ENCODE measurements around the gene METTL17. TPM values are rescaled to one million over a fixed set of nuclear protein-coding genes. Genes with fewer than 3 reads are reported as not detected.
"Not testable (repeated sequence)": the region's sequence is repeated elsewhere in the genome, so short reads cannot be mapped to it uniquely, and the experiment has no call there.

Gene METTL17
- total RNA-seq, 1 experiment from 2014 or later = 98.1 TPM

DNA sequence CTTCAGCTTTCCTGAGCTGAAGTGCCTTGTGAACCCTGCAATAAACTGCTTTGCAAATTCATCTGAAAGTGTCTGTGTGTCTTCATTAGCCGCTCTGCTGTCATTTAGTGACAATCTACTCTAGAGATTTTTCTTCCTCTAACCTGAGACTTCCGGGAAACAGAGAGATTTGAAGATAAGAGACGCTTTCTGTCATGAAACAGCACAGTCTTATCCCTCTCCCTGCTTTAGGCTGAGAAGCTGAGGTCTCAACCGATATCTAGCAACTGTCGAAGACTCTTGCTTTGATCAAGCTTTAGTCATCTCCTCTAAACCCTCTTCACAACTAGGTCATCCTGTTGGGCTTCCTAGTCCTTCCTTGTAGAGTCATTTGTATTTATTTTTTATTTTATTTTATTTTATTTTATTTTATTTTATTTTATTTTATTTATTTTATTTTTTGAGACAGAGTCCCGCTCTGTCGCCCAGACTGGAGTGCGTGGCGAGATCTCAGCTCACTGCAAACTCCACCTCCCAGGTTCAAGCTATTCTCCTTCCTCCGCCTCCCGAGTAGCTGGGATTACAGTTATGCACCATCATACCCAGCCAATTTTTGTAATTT, 33.3 kb upstream of the METTL17 start:
- H3K4me1 Mint-ChIP-seq = peaks cover 5% of the 10 kb centered on the region
- H3K36me3 Mint-ChIP-seq = no peaks in the 10 kb centered on the region
- H3K27ac Mint-ChIP-seq = no peak overlapping the region
- no peaks in the 10 kb centered on the region for H3K9me3 Mint-ChIP-seq
- TF ChIP-seq HMGA2 (CRISPR knock-in tag; IDR thresholded peaks at IDR 0.05) (peak; percentile 95), ATF1 (CRISPR knock-in tag; IDR thresholded peaks at IDR 0.05) (no peak)
- H3K27me3 Mint-ChIP-seq (ENCODE audit: low read depth) = peaks cover 3% of the 10 kb centered on the region
- ATAC-seq (no peak), DNase-seq (ENCODE audit: low spot score) (no peak)
- ChIA-PET POLR2A (interaction anchor here (0.5 kb wide), 1 partner anchor 39 kb away, joined by 3 read pairs; no protein-coding TSS in a partner anchor), CTCF (interaction anchor here (1.2 to 2.6 kb wide), 2 partner anchors 15 to 99 kb away, joined by 5 to 16 read pairs; no protein-coding TSS in a partner anchor)
- no peak overlapping the region for H3K4me3 Mint-ChIP-seq

DNA sequence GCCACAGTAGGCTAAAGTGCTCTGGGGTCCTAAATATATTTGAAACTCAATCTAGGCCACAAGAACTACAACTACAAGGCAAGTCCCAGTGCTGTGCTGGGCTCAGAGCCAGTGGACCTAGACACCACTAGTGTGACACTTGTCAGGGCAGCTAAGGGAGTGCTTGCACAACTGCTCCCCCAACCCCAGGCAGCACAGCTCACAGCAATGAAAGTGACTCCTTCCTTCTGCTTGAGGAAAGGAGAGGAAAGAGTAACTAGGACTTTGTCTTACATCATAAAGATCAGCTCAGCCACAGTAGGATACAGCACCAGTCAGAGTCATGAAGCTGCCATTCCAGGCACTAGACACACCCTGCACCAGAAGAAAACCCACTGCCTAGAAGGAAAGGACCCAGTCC, 30.8 kb upstream of the METTL17 start:
- ATAC-seq; DNase-seq (ENCODE audit: low spot score); H3K4me1 Mint-ChIP-seq: not testable (repeated sequence)

DNA sequence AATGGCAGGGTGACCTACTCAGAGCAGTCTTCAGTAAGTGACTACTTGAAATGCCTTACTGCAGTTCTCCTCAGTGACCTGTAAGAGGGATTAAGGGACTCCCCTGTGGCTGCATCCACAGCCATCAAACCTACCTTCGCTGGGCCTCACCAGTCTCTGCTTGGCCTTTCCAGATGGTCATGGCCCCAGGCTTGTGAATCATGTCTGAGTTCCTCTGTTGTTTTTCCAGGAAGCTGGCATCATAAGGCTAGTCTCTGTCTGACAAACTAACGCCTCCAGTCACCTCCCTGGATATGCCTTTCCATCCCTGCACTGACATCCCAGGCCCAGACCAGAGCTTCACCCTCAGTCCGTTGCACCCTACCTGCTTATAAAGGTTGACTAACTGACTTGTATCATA, 20.4 kb upstream of the METTL17 start:
- DNase-seq (ENCODE audit: low spot score) = no peak
- ChIA-PET CTCF (interaction anchor here (3.6 kb wide), 1 partner anchor 8 kb away, joined by 93 read pairs; no protein-coding TSS in a partner anchor), POLR2A (no interaction called here)
- no peaks in the 10 kb centered on the region for H3K9me3 Mint-ChIP-seq
- peaks cover 27% of the 10 kb centered on the region for H3K27me3 Mint-ChIP-seq (ENCODE audit: low read depth)
- H3K4me1 Mint-ChIP-seq = peaks cover 13% of the 10 kb centered on the region
- ATAC-seq = no peak
- H3K36me3 Mint-ChIP-seq = no peaks in the 10 kb centered on the region
- TF ChIP-seq FOXK1 (CRISPR knock-in tag; IDR thresholded peaks at IDR 0.05) (no peak), KAT7 (CRISPR knock-in tag; IDR thresholded peaks at IDR 0.05; ENCODE audit: borderline replicate concordance) (no peak), ATF1 (CRISPR knock-in tag; IDR thresholded peaks at IDR 0.05) (no peak), TCF7 (CRISPR knock-in tag; IDR thresholded peaks at IDR 0.05; ENCODE audit: low read depth) (no peak)
- TF ChIP-seq, protein P1, sequence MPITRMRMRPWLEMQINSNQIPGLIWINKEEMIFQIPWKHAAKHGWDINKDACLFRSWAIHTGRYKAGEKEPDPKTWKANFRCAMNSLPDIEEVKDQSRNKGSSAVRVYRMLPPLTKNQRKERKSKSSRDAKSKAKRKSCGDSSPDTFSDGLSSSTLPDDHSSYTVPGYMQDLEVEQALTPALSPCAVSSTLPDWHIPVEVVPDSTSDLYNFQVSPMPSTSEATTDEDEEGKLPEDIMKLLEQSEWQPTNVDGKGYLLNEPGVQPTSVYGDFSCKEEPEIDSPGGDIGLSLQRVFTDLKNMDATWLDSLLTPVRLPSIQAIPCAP (CRISPR knock-in tag; IDR thresholded peaks at IDR 0.05) = no peak
- TF ChIP-seq, protein P2, sequence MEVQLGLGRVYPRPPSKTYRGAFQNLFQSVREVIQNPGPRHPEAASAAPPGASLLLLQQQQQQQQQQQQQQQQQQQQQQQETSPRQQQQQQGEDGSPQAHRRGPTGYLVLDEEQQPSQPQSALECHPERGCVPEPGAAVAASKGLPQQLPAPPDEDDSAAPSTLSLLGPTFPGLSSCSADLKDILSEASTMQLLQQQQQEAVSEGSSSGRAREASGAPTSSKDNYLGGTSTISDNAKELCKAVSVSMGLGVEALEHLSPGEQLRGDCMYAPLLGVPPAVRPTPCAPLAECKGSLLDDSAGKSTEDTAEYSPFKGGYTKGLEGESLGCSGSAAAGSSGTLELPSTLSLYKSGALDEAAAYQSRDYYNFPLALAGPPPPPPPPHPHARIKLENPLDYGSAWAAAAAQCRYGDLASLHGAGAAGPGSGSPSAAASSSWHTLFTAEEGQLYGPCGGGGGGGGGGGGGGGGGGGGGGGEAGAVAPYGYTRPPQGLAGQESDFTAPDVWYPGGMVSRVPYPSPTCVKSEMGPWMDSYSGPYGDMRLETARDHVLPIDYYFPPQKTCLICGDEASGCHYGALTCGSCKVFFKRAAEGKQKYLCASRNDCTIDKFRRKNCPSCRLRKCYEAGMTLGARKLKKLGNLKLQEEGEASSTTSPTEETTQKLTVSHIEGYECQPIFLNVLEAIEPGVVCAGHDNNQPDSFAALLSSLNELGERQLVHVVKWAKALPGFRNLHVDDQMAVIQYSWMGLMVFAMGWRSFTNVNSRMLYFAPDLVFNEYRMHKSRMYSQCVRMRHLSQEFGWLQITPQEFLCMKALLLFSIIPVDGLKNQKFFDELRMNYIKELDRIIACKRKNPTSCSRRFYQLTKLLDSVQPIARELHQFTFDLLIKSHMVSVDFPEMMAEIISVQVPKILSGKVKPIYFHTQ (CRISPR knock-in tag; IDR thresholded peaks at IDR 0.05) = no peak
- TF ChIP-seq, protein P3, sequence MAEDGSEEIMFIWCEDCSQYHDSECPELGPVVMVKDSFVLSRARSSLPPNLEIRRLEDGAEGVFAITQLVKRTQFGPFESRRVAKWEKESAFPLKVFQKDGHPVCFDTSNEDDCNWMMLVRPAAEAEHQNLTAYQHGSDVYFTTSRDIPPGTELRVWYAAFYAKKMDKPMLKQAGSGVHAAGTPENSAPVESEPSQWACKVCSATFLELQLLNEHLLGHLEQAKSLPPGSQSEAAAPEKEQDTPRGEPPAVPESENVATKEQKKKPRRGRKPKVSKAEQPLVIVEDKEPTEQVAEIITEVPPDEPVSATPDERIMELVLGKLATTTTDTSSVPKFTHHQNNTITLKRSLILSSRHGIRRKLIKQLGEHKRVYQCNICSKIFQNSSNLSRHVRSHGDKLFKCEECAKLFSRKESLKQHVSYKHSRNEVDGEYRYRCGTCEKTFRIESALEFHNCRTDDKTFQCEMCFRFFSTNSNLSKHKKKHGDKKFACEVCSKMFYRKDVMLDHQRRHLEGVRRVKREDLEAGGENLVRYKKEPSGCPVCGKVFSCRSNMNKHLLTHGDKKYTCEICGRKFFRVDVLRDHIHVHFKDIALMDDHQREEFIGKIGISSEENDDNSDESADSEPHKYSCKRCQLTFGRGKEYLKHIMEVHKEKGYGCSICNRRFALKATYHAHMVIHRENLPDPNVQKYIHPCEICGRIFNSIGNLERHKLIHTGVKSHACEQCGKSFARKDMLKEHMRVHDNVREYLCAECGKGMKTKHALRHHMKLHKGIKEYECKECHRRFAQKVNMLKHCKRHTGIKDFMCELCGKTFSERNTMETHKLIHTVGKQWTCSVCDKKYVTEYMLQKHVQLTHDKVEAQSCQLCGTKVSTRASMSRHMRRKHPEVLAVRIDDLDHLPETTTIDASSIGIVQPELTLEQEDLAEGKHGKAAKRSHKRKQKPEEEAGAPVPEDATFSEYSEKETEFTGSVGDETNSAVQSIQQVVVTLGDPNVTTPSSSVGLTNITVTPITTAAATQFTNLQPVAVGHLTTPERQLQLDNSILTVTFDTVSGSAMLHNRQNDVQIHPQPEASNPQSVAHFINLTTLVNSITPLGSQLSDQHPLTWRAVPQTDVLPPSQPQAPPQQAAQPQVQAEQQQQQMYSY (CRISPR knock-in tag; IDR thresholded peaks at IDR 0.05) = no peak
- TF ChIP-seq, protein P4, sequence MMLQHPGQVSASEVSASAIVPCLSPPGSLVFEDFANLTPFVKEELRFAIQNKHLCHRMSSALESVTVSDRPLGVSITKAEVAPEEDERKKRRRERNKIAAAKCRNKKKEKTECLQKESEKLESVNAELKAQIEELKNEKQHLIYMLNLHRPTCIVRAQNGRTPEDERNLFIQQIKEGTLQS (CRISPR knock-in tag; conservative IDR thresholded peaks at IDR 0.05) = no peak
- TF ChIP-seq, protein P5, sequence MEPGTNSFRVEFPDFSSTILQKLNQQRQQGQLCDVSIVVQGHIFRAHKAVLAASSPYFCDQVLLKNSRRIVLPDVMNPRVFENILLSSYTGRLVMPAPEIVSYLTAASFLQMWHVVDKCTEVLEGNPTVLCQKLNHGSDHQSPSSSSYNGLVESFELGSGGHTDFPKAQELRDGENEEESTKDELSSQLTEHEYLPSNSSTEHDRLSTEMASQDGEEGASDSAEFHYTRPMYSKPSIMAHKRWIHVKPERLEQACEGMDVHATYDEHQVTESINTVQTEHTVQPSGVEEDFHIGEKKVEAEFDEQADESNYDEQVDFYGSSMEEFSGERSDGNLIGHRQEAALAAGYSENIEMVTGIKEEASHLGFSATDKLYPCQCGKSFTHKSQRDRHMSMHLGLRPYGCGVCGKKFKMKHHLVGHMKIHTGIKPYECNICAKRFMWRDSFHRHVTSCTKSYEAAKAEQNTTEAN (CRISPR knock-in tag; IDR thresholded peaks at IDR 0.05) = no peak
- H3K27ac Mint-ChIP-seq = no peak overlapping the region
- no peak overlapping the region for H3K4me3 Mint-ChIP-seq

More for the DNA sequence above, 30.8 kb upstream of the METTL17 start:
- H3K27ac Mint-ChIP-seq; H3K36me3 Mint-ChIP-seq; POLR2A ChIA-PET; H3K27me3 Mint-ChIP-seq (ENCODE audit: low read depth); H3K9me3 Mint-ChIP-seq; H3K4me3 Mint-ChIP-seq: not testable (repeated sequence)
- CTCF ChIA-PET = interaction anchor here (4.4 kb wide), 1 partner anchor 12 kb away, joined by 93 read pairs; no protein-coding TSS in a partner anchor

Measured in WTC11 (cell line).